Measurements from ENCODE around the gene C4BPA. TPM values are rescaled to one million over a fixed set of nuclear protein-coding genes. Genes with fewer than 3 reads are reported as not detected.

Gene C4BPA
- not detected in 2 replicates for total RNA-seq

DNA sequence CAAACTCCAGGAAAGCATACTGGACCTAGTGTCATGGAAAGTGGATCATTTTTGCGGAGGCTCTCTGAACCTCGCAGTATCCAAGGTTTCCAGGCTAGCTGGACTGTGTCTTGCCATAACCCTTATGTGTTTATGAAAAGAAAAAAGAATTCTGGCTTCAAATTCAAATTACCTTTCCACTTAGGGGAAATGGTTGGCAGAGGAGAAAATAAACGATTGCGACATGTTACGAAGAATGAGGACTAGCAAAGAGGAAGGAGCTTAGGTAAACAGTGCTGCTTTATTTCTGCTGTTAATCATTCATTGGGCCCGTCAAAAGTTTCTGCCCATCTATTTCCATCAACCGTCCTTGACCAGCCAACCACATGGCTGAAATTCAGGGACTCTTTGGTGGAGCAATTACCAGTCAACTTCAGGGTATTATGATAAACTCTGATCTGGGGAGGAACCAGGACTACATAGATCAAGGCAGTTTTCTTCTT, at the start of gene C4BPA:
Gene C4BPA, plus strand, starts transcription at position 342 of the 482 bp plus-strand sequence. CDS start 8,793 bp downstream, outside the sequence.
- DNase-seq (ENCODE audit: low read depth in 2 of 2), result no peak

DNA sequence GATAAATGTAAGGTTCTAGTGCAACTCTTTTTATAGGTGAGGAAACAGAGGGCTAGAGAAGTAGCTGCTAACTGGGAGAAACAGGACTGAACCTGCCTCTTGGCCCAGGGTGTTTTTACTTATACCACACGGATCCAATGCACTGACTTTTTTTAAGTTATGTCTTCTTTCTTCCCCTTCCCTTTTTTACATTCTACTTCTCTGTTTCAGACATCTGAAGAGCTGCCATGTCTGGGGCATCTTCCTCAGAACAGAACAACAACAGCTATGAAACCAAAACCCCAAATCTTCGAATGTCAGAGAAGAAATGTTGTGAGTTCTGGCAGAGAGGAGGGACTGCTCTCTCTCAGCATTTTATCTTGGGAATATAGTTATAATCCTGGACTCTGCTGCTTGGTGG, 49.5 kb upstream of the C4BPA start:
- DNase-seq (ENCODE audit: low read depth in 2 of 2), result no peak

DNA sequence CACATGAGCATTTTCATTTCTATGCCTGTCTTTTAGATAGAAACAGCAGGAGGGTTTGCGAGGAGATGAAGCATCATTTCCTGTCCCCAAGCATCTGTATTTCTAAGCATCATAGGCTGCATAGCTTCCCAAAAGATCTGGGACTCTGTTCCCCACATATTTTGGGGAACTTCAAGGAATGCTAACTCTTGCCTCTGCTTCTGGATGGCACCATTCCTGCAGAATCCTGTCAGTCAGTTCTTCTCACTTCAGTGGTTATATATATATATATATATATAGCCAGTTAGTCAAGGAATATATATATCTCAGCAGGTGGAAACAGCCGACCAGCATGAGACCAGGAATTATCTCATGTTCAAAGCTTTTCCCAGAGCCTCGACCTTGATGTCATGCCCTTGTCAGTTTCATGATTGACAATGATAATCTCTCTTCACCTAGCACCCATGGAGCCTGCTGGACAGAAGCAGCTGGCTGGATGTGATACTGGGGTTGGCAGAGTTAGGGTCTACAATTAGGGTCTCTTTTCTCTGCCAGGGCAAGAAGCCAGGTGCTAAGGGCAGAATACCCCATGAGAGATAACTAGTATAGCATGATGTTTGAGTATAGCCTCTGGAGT, 48.5 kb upstream of the C4BPA start:
- DNase-seq (ENCODE audit: low read depth in 2 of 2), result no peak

DNA sequence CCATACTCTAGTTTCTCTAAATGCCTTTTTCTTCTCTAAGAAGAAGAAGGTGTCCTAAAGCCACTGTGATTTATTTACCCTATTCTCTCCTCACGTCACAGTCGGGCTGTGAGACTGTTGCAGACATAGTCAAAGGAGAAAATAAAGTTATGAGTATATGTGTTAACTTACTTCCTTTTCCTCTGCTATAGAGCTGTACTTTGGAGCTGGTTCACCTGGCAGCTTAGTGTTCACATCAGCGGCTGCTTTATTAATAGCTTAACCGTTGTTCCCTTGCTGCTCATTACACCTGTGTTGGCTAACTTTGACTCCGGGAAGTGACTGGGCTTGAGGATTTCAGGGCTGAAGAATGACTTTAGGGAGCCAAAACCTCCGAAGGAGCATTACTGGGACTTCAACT, 47.4 kb upstream of the C4BPA start:
- DNase-seq (ENCODE audit: low read depth in 2 of 2), result no peak

- DNase-seq (ENCODE audit: low read depth in 2 of 2), result no peak
Observed at GRCh38 chr1:207058252-207058651, 45.8 kb upstream of the C4BPA start.

DNA sequence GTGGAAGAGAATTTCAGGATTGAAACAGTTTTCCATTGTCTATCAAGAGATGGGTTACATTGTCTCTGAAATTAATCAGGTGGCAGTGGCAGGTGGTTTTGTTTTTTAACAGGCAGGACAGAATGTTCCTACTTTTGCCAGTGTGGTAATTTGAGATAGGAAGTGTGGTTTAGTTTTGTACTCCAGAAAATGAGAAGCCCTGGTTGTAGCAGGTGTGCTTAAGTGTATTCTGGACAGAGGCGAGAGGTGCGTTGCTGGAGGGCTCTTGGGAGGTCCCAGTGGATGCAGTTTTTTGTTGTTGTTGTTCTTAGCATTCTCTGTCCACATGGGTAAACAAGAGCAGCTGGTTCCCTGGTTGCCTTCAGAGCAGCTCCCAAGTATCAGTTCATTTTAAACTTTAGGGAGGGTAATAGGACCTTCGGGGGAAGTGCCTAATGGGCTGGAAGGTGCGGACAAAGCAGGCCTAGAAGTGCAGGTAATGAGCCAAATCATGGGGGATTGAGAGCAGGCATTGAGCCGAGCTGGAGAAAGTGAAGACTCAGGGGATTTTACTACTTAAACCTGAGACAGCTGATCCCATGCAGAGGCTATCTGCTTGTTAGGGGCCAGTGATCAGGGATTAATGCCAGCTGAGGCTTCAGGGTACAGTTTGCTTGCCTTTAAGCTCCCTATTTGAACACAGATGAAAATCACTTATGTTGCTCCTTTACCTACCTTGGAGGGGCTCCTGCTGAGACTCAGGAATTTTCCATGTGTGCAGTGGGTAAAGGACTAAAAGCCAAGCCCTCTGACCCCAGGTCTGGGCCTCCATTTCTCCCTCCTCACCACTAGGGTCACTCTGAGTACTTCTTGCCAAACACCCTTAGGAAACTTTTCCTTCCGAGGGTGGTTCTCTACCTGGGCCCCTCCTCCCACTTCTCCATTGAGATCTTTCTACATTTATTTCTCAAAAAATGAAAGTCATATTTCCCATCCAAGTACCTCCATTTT, 44.9 kb upstream of the C4BPA start:
- no peak for DNase-seq (ENCODE audit: low read depth in 2 of 2)

GRCh38 chr1:207059881-207060280, 44.2 kb upstream of the C4BPA start:
- DNase-seq (ENCODE audit: low read depth in 2 of 2), result no peak

DNA sequence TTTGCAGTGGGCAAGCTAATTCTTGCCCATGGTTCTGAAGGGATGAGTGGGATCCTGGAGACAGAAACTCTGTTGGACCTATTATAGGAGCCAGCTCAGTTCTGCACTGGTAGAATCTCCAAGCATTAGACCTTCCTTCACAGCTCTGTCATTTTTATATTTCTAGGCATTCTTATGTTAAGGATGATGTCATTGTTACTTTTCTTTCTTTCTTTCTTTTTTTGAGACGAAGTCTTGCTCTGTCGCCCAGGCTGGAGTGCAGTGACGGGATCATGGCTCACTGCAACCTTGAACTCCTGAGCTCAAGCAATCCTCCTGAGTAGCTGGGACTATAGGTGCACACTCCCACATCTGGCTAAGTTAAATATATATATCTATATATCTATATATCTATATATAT, 43.4 kb upstream of the C4BPA start:
- DNase-seq (ENCODE audit: low read depth in 2 of 2), result no peak

DNA sequence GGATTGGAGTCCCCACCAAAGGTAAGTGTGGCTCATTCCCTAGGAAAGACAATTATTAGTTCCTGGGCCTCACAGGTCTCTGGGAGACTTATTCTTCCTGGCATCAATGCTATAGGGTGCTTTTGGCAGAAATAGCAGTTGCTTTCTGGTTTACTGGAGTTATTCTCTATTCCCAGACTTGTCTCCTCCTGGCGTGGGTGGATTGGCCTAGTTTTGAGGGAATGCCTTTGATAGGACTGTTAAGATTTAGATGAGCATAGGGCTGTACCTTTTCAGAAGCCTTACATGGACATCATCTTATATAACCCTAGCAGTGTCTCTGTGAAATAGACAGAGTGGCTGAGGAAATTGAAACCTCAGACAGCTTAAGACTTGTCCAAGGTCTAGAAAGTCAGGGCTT, 42.0 kb upstream of the C4BPA start:
- no peak for DNase-seq (ENCODE audit: low read depth in 2 of 2)

DNA sequence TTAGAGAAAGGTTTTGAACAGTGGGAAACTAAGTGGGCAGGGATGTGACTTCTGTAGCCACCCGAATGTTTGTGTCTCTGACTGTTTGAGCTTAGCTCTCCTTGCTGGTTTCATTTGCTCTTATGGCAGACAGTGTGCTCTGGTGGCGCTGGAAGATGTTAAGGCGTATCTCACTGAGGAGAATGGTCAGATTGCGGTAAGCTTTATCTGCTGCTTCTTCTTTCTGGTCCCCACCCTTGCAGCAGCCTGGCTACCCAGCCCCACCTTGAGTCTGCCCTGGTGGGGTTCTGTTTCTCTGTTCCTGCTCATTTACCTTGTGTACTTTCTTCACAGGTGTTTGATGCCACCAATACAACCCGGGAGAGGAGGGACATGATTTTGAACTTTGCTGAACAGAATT, 41.0 kb upstream of the C4BPA start:
- no peak for DNase-seq (ENCODE audit: low read depth in 2 of 2)

DNA sequence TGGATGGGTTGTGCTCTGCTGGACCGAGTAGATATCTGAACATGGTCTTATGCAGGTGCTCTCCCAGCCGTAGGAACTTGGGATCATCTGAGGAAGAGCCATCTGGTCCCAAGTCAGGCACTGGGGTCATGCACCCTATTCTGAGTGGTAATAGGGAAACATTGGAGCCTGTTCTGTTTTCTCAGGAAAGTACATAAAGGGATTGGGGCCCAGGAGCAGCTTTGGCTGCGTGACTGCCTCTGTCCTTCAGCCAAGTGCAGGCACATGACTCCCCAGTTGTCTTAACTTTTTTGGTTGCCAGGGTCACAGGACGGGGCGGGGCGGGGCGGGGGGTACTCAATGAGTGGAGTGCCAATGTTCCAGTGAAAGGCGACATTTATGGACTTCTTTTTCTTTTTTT, 39.5 kb upstream of the C4BPA start:
- no peak for DNase-seq (ENCODE audit: low read depth in 2 of 2)

GRCh38 chr1:207067185-207067584, 36.8 kb upstream of the C4BPA start:
- no peak for DNase-seq (ENCODE audit: low read depth in 2 of 2)

DNA sequence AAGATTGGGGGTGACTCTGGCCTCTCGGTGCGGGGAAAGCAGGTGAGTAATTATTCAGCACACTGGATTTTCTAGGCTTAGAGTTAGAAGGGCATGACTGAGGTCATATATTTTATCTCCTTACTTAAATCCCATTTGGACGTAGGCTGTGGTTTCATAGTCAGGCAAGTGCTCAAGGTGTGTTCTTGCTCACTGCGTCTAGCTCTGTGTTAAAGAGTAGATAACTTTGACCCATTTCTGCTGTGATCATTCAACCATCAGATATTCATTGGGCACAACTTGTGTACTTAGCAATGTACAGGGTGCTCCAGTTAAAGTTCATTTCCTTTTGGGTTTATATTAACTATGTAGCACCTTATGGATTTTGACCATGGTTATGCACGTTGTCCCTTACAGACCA, 36.4 kb upstream of the C4BPA start:
- no peak for DNase-seq (ENCODE audit: low read depth in 2 of 2)

- DNase-seq (ENCODE audit: low read depth in 2 of 2), result no peak
Observed at GRCh38 chr1:207069061-207069460, 35.0 kb upstream of the C4BPA start.

DNA sequence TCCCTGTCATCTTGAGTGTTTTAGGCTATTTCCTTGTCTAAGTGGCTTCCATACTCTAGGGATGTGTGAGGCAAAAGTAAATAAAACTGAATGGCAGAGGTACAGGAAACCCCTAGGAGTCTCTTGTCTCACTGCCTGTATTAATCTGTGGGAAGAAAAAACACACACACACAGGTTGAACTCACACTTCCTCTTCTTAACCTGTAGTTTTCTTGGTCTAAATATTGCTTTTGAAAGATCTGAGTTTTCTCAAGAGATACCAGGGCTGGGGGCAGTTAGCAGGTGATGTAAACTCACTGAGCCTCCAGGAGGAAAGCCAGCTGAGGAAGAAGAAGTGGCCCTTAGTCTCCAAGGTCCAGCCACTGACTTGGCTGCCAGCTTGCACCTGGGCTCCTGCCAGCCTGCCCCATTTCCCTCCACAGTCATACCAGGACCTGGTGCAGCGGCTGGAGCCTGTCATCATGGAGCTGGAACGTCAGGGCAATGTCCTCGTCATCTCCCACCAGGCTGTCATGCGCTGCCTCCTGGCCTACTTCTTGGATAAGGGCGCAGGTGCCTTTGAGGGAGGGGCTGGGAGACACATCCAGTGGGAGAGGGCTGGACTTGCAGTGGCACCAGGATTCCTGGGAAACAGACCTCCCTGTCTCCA, 34.1 kb upstream of the C4BPA start:
- no peak for DNase-seq (ENCODE audit: low read depth in 2 of 2)

DNA sequence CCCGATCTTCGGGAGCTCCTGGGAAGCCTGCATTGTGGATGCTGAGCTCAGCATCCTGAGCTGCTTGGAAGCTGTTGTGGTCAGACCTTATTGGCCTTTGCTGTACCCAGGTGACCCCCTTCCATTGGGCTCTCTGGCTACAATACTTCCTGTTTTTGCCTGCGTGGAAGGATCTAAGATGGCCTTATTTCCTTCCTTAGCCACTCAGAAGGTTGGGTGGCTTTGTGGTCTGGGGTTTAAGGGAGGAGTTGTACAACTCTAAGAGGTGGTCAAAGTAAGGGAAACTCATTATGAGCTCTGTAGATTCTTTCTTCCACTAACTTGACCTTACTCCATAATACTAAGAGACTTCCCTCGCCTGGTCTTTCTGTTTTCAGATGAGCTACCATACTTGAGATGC, 33.2 kb upstream of the C4BPA start:
- DNase-seq (ENCODE audit: low read depth in 2 of 2), result no peak

GRCh38 chr1:207071426-207071825, 32.6 kb upstream of the C4BPA start:
- DNase-seq (ENCODE audit: low read depth in 2 of 2), result no peak

- no peak for DNase-seq (ENCODE audit: low read depth in 2 of 2)
Observed at GRCh38 chr1:207072233-207072632, 31.8 kb upstream of the C4BPA start.

GRCh38 chr1:207073906-207074820, 29.9 kb upstream of the C4BPA start:
- no peak for DNase-seq (ENCODE audit: low read depth in 2 of 2)

DNA sequence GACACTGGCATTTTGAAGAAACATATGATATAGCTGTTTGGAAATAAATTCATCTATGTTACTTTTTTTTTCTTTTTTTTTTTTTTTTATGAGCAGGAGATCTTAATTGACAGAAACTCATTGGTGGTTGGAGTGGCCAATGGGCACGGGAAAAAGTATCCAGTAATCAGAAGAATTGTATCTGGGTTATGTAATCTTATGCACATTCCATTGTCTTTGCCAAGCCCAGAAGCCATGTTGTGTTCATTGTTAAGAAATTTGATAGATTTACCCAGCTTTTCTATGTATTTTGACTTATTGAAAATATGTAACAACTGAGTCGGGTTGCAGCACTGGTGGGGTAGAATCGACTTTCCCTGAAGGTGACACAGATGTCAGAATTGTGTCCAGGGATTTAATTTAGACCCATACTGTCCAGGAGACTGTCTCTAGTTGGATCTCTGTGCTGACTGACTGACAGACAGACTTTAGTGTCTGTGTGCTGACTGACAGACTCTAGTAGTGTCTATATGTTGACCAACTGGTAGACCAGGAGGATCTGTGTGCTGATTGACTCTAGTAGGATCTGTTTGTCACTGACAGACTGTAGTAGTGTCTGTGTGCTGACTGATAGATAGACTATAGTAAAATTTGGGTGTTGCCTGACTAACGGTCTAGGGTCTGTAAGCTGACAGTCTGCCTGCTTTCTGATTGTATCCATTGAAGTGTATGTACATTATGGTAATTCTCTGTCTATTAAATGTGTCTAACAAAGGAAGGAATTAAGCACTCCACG, 27.7 kb upstream of the C4BPA start:
- no peak for DNase-seq (ENCODE audit: low read depth in 2 of 2)

Measured in lung microvascular endothelial cell (primary cell).